ENCODE measurements around the gene SERPINA10. TPM values are rescaled to one million over a fixed set of nuclear protein-coding genes. Genes with fewer than 3 reads are reported as not detected.

The SERPINA10 gene
- total RNA-seq, 2 donors from 2014 or later = 0.18 to 0.31 TPM

Other genes with a start within 250 kb of the SERPINA10 start
- 100 to 1,000 TPM; 102 to 106 TPM for gene DDX24, start 212.1 kb downstream of the SERPINA10 start, total RNA-seq
- 10 to 100 TPM; 33.9 to 40.5 TPM for gene IFI27L1, start 212.0 kb downstream of the SERPINA10 start, total RNA-seq
- 1,000 to 10,000 TPM in 1 of 2 donors, 100 to 1,000 TPM in 1; 498 to 1,280 TPM for gene IFI27, start 182.5 kb downstream of the SERPINA10 start, total RNA-seq
- gene IFI27L2, start 163.7 kb downstream of the SERPINA10 start, total RNA-seq = 10 to 100 TPM; 32.3 to 39.3 TPM
- gene PPP4R4, start 118.9 kb downstream of the SERPINA10 start, total RNA-seq = under 1 TPM in 1 of 2 donors, not detected in 1; 0.28 TPM
- gene SERPINA6, start 30.1 kb upstream of the SERPINA10 start, total RNA-seq = 1 to 10 TPM; 1.6 to 1.7 TPM
- gene SERPINA2, start 73.4 kb upstream of the SERPINA10 start, total RNA-seq = not detected
- gene SERPINA1, start 95.3 kb upstream of the SERPINA10 start, total RNA-seq = 100 to 1,000 TPM; 185 to 197 TPM
- gene SERPINA11, start 159.5 kb upstream of the SERPINA10 start, total RNA-seq = not detected
- gene SERPINA9, start 182.9 kb upstream of the SERPINA10 start, total RNA-seq = not detected
- gene SERPINA12, start 216.2 kb upstream of the SERPINA10 start, total RNA-seq = not detected